ENCODE measurements around the gene NOCT. TPM values are rescaled to one million over a fixed set of nuclear protein-coding genes. Genes with fewer than 3 reads are reported as not detected.

NOCT gene
- total RNA-seq, 1 experiment from 2014 or later = 17.1 TPM

GRCh38 chr4:139050446-139050845 lies 34.9 kb downstream of the NOCT start:
- no peak overlapping the region for H3K4me3 ChIP-seq (ENCODE audit: low read depth in 2 of 2, low read length in 2 of 2)
- POLR2A ChIA-PET = no interaction called here
- H3K4me1 ChIP-seq (ENCODE audit: control insufficient read depth, insufficient read depth, low read length) = no peaks in the 10 kb centered on the region
- in situ Hi-C loops (cut with HindIII; ENCODE audit: low pct_unique_long_range_greater_than_20kb, low sequenced_read_pairs) (no loop called here), intact Hi-C loops (cut with micrococcal nuclease; ENCODE audit: unreplicated experiment) (no loop called here)
- CTCF ChIA-PET = no interaction called here
- ATAC-seq (no peak), DNase-seq (ENCODE audit: low read depth, low spot score) (no peak)
- BruUV-seq (replicated peaks) = no TSS peak
- H3K36me3 ChIP-seq (ENCODE audit: control insufficient read depth, insufficient read depth, low read length) = peaks cover 2% of the 10 kb centered on the region
- H3K27ac ChIP-seq (ENCODE audit: low read length) = no peak overlapping the region
- H3K27me3 ChIP-seq (ENCODE audit: control insufficient read depth, insufficient read depth, low read length) = no peaks in the 10 kb centered on the region
- no peaks in the 10 kb centered on the region for H3K9me3 ChIP-seq (ENCODE audit: control insufficient read depth, insufficient read depth, low read depth, low read length)
- TF ChIP-seq SIN3A (IDR thresholded peaks at IDR 0.05; ENCODE audit: borderline replicate concordance, insufficient read depth, low read depth, low read length) (no peak), POLR2AphosphoS5 (IDR thresholded peaks at IDR 0.05; ENCODE audit: low read depth, low read length) (no peak; the same call in 1 of the 2 replicates), TCF7L2 (IDR thresholded peaks at IDR 0.05; ENCODE audit: low read depth, low read length) (no peak), REST (IDR thresholded peaks at IDR 0.05; ENCODE audit: insufficient read depth in 1 of 2, low read depth in 2 of 2, low read length in 1 of 2) (no peak)
- TF ChIP-seq, protein P1, sequence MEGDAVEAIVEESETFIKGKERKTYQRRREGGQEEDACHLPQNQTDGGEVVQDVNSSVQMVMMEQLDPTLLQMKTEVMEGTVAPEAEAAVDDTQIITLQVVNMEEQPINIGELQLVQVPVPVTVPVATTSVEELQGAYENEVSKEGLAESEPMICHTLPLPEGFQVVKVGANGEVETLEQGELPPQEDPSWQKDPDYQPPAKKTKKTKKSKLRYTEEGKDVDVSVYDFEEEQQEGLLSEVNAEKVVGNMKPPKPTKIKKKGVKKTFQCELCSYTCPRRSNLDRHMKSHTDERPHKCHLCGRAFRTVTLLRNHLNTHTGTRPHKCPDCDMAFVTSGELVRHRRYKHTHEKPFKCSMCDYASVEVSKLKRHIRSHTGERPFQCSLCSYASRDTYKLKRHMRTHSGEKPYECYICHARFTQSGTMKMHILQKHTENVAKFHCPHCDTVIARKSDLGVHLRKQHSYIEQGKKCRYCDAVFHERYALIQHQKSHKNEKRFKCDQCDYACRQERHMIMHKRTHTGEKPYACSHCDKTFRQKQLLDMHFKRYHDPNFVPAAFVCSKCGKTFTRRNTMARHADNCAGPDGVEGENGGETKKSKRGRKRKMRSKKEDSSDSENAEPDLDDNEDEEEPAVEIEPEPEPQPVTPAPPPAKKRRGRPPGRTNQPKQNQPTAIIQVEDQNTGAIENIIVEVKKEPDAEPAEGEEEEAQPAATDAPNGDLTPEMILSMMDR (IDR thresholded peaks at IDR 0.05) = no peak

GRCh38 chr4:139053909-139054308 lies 38.3 kb downstream of the NOCT start:
- in situ Hi-C loops (cut with HindIII; ENCODE audit: low pct_unique_long_range_greater_than_20kb, low sequenced_read_pairs) (no loop called here), intact Hi-C loops (cut with micrococcal nuclease; ENCODE audit: unreplicated experiment) (no loop called here)
- no peak overlapping the region for H3K27ac ChIP-seq (ENCODE audit: low read length)
- no peaks in the 10 kb centered on the region; the same call in 1 of the 2 replicates for H3K36me3 ChIP-seq (ENCODE audit: control insufficient read depth, insufficient read depth, low read length)
- no peaks in the 10 kb centered on the region for H3K27me3 ChIP-seq (ENCODE audit: control insufficient read depth, insufficient read depth, low read length)
- ChIA-PET POLR2A (no interaction called here), CTCF (no interaction called here)
- ATAC-seq (no peak), DNase-seq (ENCODE audit: low read depth, low spot score) (no peak)
- TF ChIP-seq REST (IDR thresholded peaks at IDR 0.05; ENCODE audit: insufficient read depth in 1 of 2, low read depth in 2 of 2, low read length in 1 of 2) (no peak), TCF7L2 (IDR thresholded peaks at IDR 0.05; ENCODE audit: low read depth, low read length) (no peak), POLR2AphosphoS5 (IDR thresholded peaks at IDR 0.05; ENCODE audit: low read depth, low read length) (no peak), SIN3A (IDR thresholded peaks at IDR 0.05; ENCODE audit: borderline replicate concordance, insufficient read depth, low read depth, low read length) (no peak)
- TF ChIP-seq, protein P1 (IDR thresholded peaks at IDR 0.05) = no peak
- no peaks in the 10 kb centered on the region for H3K9me3 ChIP-seq (ENCODE audit: control insufficient read depth, insufficient read depth, low read depth, low read length)
- H3K4me3 ChIP-seq (ENCODE audit: low read depth in 2 of 2, low read length in 2 of 2) = no peak overlapping the region
- H3K4me1 ChIP-seq (ENCODE audit: control insufficient read depth, insufficient read depth, low read length) = no peaks in the 10 kb centered on the region
- BruUV-seq (replicated peaks) = no TSS peak

Measured in Panc1 (cell line).